Mesodermal cell (in vitro differentiated cells): ENCODE measurements around the gene GLDC. TPM values are rescaled to one million over a fixed set of nuclear protein-coding genes. Genes with fewer than 3 reads are reported as not detected.
"Not testable (repeated sequence)": the region's sequence is repeated elsewhere in the genome, so short reads cannot be mapped to it uniquely, and the experiment has no call there.

Source experiments
- H3K27ac ChIP-seq: 2 replicates; pipeline ENCODE4 v1.7.0; 2013; ENCODE audit warnings: mild to moderate bottlenecking, low read depth, low read length, moderate library complexity; ENCODE audit not compliant: severe bottlenecking
- H3K36me3 ChIP-seq: 2 replicates; pipeline ENCODE4 v1.7.1; 2013; ENCODE audit warnings: mild to moderate bottlenecking, low read length, moderate library complexity; ENCODE audit not compliant: control insufficient read depth, insufficient read depth
- H3K4me1 ChIP-seq: one replicate; pipeline ENCODE4 v1.7.1; 2013; ENCODE audit warnings: mild to moderate bottlenecking, low read length; ENCODE audit not compliant: insufficient read depth, control insufficient read depth, poor library complexity, severe bottlenecking
- H3K4me3 ChIP-seq: 2 replicates; pipeline ENCODE4 v1.7.0; 2013; ENCODE audit warnings: low read length, control low read depth, mild to moderate bottlenecking; ENCODE audit not compliant: insufficient read depth, poor library complexity, severe bottlenecking; ENCODE audit errors: extremely low read depth
- H3K9me3 ChIP-seq: 2 replicates; pipeline ENCODE4 v1.7.1; 2013; ENCODE audit warnings: mild to moderate bottlenecking, low read length, moderate library complexity; ENCODE audit not compliant: control insufficient read depth
- WGBS, 2 experiments: methylation state at CpG; one replicate each; pipeline ENCODE4 v1.1.5; 2013; ENCODE audit warnings: missing lambda C conversion rate in 2 of 2; ENCODE audit not compliant: insufficient coverage in 2 of 2; 5-methylcytosine and 5-hydroxymethylcytosine counted together
- polyA plus RNA-seq, 2 experiments: library from polyadenylated mRNA; stranded (reverse); fragments of 50-300 nt; gene quantifications; one replicate each; pipeline ENCODE4 v1.2.3, GENCODE V29; 2013

GLDC gene
- polyA plus RNA-seq (2013, experiment 1 of 2): 4.5 TPM
- polyA plus RNA-seq (2013, experiment 2 of 2): 2.8 TPM

GRCh38 chr9:6645355-6646292 is at the start of gene GLDC:
Gene GLDC, minus strand, starts transcription at chr9:6645729. Its CDS starts 230 bp downstream, at chr9:6645499.
- 0 to 1% methylated on average over 32 to 56 of the region's 68 CpGs for WGBS, 2 experiments
- Histone ChIP-seq H3K9me3 (no peaks in the 10 kb centered on the region), H3K27ac (no peak within 1 kb of the TSS), H3K4me1 (no peaks in the 10 kb centered on the region), H3K36me3 (no peaks in the 10 kb centered on the region), H3K4me3 (peak within 1 kb of the TSS; percentile 45)

GRCh38 chr9:6692881-6693361 is 47.4 kb upstream of the GLDC start:
- WGBS, 2 experiments: 46 to 64% methylated on average over 4 of the region's 9 CpGs
- Histone ChIP-seq H3K9me3 (no peaks in the 10 kb centered on the region), H3K4me3 (no peak overlapping the region), H3K27ac (no peak overlapping the region), H3K4me1 (no peaks in the 10 kb centered on the region), H3K36me3 (peaks cover 1% of the 10 kb centered on the region)

- Histone ChIP-seq H3K36me3 (peaks cover 3% of the 10 kb centered on the region), H3K9me3 (no peaks in the 10 kb centered on the region), H3K27ac (no peak overlapping the region), H3K4me1 (no peaks in the 10 kb centered on the region), H3K4me3 (no peak overlapping the region)
- 75 to 77% methylated on average over 4 to 5 of the region's 6 CpGs for WGBS, 2 experiments
These were observed 46.9 kb upstream of the GLDC start for GRCh38 chr9:6692433-6692832.

- H3K27ac ChIP-seq, H3K4me1 ChIP-seq, H3K4me3 ChIP-seq, H3K36me3 ChIP-seq, H3K9me3 ChIP-seq: not testable (repeated sequence)
- 88 to 93% methylated on average over 6 to 7 of the region's 7 CpGs for WGBS, 2 experiments
These were observed 45.1 kb upstream of the GLDC start for GRCh38 chr9:6690675-6691070.

- WGBS, 2 experiments: no CpG with 5 or more reads among the region's 2 CpGs
- Histone ChIP-seq H3K36me3 (peaks cover 3% of the 10 kb centered on the region), H3K27ac (no peak overlapping the region), H3K9me3 (no peaks in the 10 kb centered on the region), H3K4me1 (no peaks in the 10 kb centered on the region), H3K4me3 (no peak overlapping the region)
These were observed 44.6 kb upstream of the GLDC start for GRCh38 chr9:6689893-6690674.

GRCh38 chr9:6687180-6687579 is 41.7 kb upstream of the GLDC start:
- H3K4me3 ChIP-seq: no peak overlapping the region
- WGBS, 2 experiments: 95 to 98% methylated on average over 2 to 4 of the region's 4 CpGs
- no peaks in the 10 kb centered on the region for H3K4me1 ChIP-seq

GRCh38 chr9:6686396-6686795 is 40.9 kb upstream of the GLDC start:
- 100% methylated on average over 1 of the region's 3 CpGs; no CpG with 5 or more reads in 1 of the 2 experiments for WGBS, 2 experiments
- no peak overlapping the region for H3K27ac ChIP-seq

More at GRCh38 chr9:6687180-6687579, 41.7 kb upstream of the GLDC start:
- H3K27ac ChIP-seq: no peak overlapping the region
- peaks cover 3% of the 10 kb centered on the region for H3K36me3 ChIP-seq
- no peaks in the 10 kb centered on the region for H3K9me3 ChIP-seq

GRCh38 chr9:6681957-6682501 is 36.5 kb upstream of the GLDC start:
- WGBS, 2 experiments: 55 to 60% methylated on average over 12 to 13 of the region's 15 CpGs

More at GRCh38 chr9:6686396-6686795, 40.9 kb upstream of the GLDC start:
- Histone ChIP-seq H3K4me3 (no peak overlapping the region), H3K9me3 (no peaks in the 10 kb centered on the region), H3K36me3 (peaks cover 3% of the 10 kb centered on the region), H3K4me1 (no peaks in the 10 kb centered on the region)

GRCh38 chr9:6681147-6681956 is 35.8 kb upstream of the GLDC start:
- H3K4me1 ChIP-seq: no peaks in the 10 kb centered on the region
- no peaks in the 10 kb centered on the region for H3K9me3 ChIP-seq
- no peaks in the 10 kb centered on the region for H3K36me3 ChIP-seq
- WGBS, 2 experiments: 0 to 2% methylated on average over 61 to 64 of the region's 72 CpGs
- peak overlapping the region; percentile 98 for H3K27ac ChIP-seq
- H3K4me3 ChIP-seq: peak overlapping the region; percentile 66

More at GRCh38 chr9:6681957-6682501, 36.5 kb upstream of the GLDC start:
- Histone ChIP-seq H3K4me1 (no peaks in the 10 kb centered on the region), H3K9me3 (no peaks in the 10 kb centered on the region), H3K27ac (peak overlapping the region; percentile 98), H3K36me3 (no peaks in the 10 kb centered on the region), H3K4me3 (peak overlapping the region; percentile 66)

- Histone ChIP-seq H3K27ac (peak overlapping the region; percentile 98), H3K4me1 (no peaks in the 10 kb centered on the region), H3K9me3 (no peaks in the 10 kb centered on the region), H3K4me3 (peak overlapping the region; percentile 66), H3K36me3 (no peaks in the 10 kb centered on the region)
- WGBS, 2 experiments: 4 to 6% methylated on average over 5 to 25 of the region's 26 CpGs
These were observed 35.2 kb upstream of the GLDC start for GRCh38 chr9:6680797-6681146.
